Erythroblast (primary cell): ENCODE data around the gene MICAL3.

Source experiments
- GATA1 ChIP-seq: IDR thresholded peaks from 2 replicates; pipeline ENCODE4 v1.6.1; 2011; ENCODE audit warnings: low read depth, mild to moderate bottlenecking, control low read depth, low read length, moderate library complexity
- POLR2A ChIP-seq: IDR thresholded peaks from 2 replicates; pipeline ENCODE4 v1.6.1; 2011; ENCODE audit warnings: mild to moderate bottlenecking, low read length

- no peak for TF ChIP-seq POLR2A
- no peak for TF ChIP-seq GATA1
Observed at GRCh38 chr22:18032455-18033101, 8.2 kb upstream of the MICAL3 start.
